ENCODE results near the gene KRT38.

Gene KRT38

DNA sequence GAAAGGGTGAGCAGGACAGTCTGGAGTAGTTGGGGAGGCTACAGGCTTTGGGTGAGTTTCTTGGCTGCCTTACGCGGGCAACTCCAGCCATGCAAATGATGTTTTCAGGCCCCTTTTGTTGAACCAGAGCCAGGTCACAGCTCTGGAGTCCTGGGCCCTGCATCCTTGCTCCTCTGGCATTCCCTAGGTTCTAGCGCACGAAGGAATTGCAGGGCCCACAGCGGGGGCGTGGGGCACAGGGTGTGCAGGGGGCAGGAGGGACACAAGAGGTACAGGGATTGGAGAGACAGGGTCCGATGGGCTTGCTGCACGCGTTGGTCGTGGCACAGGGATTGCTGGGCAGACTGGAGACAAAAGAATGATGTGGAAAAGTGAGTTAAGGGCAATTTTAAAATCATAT lies 47.0 kb downstream of the KRT38 start:
- no peak for DNase-seq

DNA sequence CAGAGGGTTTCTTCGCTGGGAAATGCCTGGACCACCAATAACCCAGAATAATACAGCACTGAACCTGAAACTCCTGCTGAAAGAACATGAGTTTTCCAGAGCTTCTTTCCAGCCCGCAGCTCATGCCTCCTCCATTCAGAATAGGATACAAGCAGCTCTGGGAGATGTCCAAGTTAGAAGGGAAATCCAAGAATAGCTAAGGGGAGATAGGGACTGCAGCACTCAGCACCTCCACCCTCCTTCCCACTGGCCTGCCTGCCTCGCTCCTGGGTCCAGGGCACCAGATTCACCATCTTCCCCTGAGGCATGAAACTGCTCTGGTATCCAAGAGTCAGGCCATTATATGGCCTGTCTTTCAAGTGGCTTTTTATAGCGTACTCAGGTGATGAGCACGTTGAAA lies 47.5 kb downstream of the KRT38 start:
- DNase-seq, result no peak

DNA sequence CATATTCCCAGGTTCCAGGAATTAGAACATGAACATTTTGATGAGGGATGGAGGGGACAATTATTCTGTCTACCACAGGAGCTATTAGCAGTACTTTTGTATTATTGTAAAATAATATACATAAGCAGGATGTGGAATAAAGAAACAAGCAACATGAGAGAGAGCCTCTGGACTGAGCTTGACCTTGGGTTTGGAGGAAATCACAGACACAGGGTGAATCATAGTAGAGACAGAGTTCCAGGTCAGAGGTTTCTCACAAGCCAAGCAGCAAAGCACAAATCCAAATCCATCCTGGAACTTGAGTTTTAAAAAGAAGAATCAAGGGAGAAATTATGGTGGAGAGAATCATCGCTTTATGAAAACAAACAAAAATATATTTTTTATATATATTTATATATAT lies 48.5 kb downstream of the KRT38 start:
- no peak for DNase-seq

DNA sequence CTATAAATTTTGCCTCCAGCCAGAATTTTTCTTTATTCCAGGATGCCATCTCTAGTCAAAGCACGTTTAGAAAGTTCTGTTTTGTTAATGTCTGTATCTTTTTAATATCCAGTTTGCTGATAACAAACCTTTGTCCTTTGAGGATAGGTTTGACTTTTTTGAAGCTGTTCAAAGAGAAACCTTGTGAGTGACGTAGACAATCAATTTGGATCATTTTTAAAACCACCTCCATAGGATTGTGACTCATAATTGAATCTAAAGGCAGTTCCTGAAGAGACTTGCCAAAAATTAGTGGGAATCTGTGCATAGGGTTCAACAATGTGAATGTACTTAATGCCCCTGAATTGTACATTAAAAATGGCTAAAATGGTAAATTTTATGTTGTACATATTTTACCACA lies 49.2 kb downstream of the KRT38 start:
- no peak for DNase-seq

DNA sequence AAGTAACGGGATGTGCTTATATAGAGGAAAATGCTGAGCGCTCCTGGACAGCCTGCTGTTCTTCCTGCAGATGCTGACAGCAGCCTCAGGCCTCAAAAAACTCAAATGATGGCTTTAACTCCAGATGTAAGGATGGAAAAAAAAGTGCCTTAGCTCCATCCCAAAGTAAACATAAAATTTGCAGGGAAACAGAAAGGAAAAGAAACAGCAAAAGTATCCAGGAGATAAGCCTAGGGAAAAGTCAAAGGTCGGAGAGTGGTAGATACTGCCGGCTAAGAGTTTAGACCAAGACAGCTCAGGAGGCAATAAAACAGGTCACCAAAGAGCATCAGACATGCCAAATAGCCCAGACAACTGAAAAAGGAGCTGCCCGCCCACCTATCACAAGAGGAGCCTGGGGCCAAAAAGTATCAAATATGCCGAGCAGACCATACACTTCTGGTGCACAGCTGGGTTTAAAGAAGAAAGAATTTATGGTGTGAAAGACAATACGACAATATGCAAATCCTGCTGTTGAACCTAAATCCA lies 50.3 kb downstream of the KRT38 start:
- no peak for DNase-seq

DNA sequence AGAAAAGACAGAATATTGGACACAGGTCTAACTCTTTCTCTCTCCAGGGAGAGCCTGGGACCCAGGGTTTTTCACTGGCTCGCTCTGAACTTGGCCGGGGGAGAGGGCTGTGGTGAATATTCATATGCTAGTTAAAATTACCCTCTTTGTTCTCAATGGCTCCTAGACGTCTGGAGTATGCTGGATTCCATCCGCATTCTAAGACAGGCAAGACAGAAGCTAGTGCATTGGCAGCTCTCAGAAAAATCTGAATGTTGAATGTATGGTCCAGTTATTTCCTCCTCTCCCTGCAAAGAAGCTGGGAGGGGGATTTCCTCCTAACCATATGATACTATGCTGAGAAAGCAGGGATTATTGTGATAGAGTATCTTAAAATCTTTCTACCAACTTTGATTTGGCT lies 53.1 kb downstream of the KRT38 start:
- no peak for DNase-seq

DNA sequence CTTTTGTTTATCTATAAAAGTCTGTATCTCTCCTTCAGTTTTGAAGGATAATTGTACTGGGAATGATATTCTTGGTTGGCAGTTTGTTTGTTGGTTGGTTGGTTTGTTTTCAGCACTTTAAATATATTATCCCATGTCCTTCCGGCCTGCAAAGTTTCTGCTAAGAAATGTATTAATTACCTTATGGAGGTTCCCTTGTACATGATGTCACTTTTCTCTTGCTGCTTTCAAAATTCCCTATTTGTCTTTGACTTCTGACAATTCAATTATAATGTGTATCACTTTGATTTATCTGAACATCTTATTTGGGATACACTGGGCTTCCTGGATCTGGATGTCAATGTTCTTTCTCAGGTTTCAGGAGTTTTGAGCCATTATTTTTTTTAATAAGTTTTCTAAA lies 54.6 kb downstream of the KRT38 start:
- no peak for DNase-seq
